Upper lobe of left lung (tissue), 6 donors: Measurements from ENCODE around the gene ATP10A. TPM values are rescaled to one million over a fixed set of nuclear protein-coding genes. Genes with fewer than 3 reads are reported as not detected.

Experiments used
- ATAC-seq, 2 donors: fragments of 200-7000 bp; cut with Tn5 transposase; one replicate each; pipeline ENCODE4 v1.9.1; 2022; ENCODE audit warnings: mild to moderate bottlenecking in 2 of 2, moderate library complexity in 2 of 2; ENCODE audit not compliant: low FRiP score in 2 of 2
- DNase-seq, 2 donors: peaks; one replicate each; pipeline ENCODE4 v3.0.0-alpha.2; 2019 to 2020
- H3K27ac ChIP-seq, 4 donors: fragments of 200-600 bp; sonication (generic); one replicate each; pipeline ENCODE4 v1.5.1; 2016 to 2019
- H3K27me3 ChIP-seq, 4 donors: fragments of 200-600 bp; sonication (generic); one replicate each; pipeline ENCODE4 v1.5.1; 2017 to 2019
- H3K36me3 ChIP-seq, 4 donors: fragments of 200-600 bp; sonication (generic); one replicate each; pipeline ENCODE4 v1.5.1; 2016 to 2019
- H3K4me1 ChIP-seq, 4 donors: fragments of 200-600 bp; sonication (generic); one replicate each; pipeline ENCODE4 v1.5.1; 2018 to 2019
- H3K4me3 ChIP-seq, 4 donors: fragments of 200-600 bp; sonication (generic); one replicate each; pipeline ENCODE4 v1.5.1; 2017 to 2019; ENCODE audit warnings: mild to moderate bottlenecking in 2 of 4, moderate library complexity in 1 of 4
- H3K9me3 ChIP-seq, 4 donors: fragments of 200-600 bp; sonication (generic); one replicate each; pipeline ENCODE4 v1.5.1; 2018 to 2019
- CTCF ChIP-seq, 6 experiments: fragments of 450-650 bp in 4 of 6; fragments of 200-600 bp in 2 of 6; sonication (generic) in 2 of 6; IDR thresholded peaks; one replicate each; pipeline ENCODE4 v1.5.1; 2016 to 2019; ENCODE audit warnings: antibody characterized with exemption in 6 of 6
- EP300 ChIP-seq, 4 donors: sonication (generic); formaldehyde crosslinking; IDR thresholded peaks; one replicate each; pipeline ENCODE4 v1.5.1; 2017; ENCODE audit warnings: antibody characterized with exemption in 4 of 4, control low read depth in 2 of 4
- POLR2A ChIP-seq, 4 donors: fragments of 450-650 bp; IDR thresholded peaks; one replicate each; pipeline ENCODE4 v1.5.1; 2016 to 2017; ENCODE audit warnings: antibody characterized with exemption in 4 of 4, mild to moderate bottlenecking in 2 of 4
- POLR2AphosphoS5 ChIP-seq, 2 donors: sonication (generic); formaldehyde crosslinking; IDR thresholded peaks; one replicate each; pipeline ENCODE4 v1.5.1; 2017; ENCODE audit warnings: antibody characterized with exemption in 2 of 2
- WGBS, 2 donors: methylation state at CpG; one replicate each; pipeline ENCODE4 v1.1.5; 2017 to 2018; 5-methylcytosine and 5-hydroxymethylcytosine counted together
- total RNA-seq, 6 donors: library from RNA; depleted of rRNA in 4 of 6; stranded (reverse); fragments of >200 nt in 4 of 6; gene quantifications; one replicate each; pipeline versions ENCODE4 v1.1.0 to v1.2.1, GENCODE V29; 2016 to 2021
- donor health status: DM: no; HTN: no; CAD: no; lungs with moderate emphysema.
- donor health status: DM: no; HTN: yes; CAD: no; lungs with severe emphysema.

The ATP10A gene
- total RNA-seq, 6 donors from 2014 or later, result 17.8 to 62.4 (median 32.3) TPM

- no peak overlapping the region for H3K27ac ChIP-seq
These were observed 176.3 kb downstream of the ATP10A start for GRCh38 chr15:25686780-25687179.

GRCh38 chr15:25684521-25685431, 178.4 kb downstream of the ATP10A start:
- whole genome bisulfite sequencing, 2 donors, result 82 to 83% methylated on average over 8 to 13 of the region's 13 CpGs
- no peaks in the 10 kb centered on the region for H3K27me3 ChIP-seq
- no peaks in the 10 kb centered on the region for H3K4me1 ChIP-seq
- ATAC-seq (peak in 1 of 2 donors; percentile 82), DNase-seq (no peak)
- no peak overlapping the region for H3K4me3 ChIP-seq
- peaks cover 0 to 6% (median 1%) of the 10 kb centered on the region in 4 donors for H3K36me3 ChIP-seq
- H3K9me3 ChIP-seq, result no peaks in the 10 kb centered on the region
- peak in 1 of 2 donors; percentile 6 for TF ChIP-seq POLR2AphosphoS5 (IDR thresholded peaks at IDR 0.05)
- TF ChIP-seq POLR2A (IDR thresholded peaks at IDR 0.05), result no peak
- H3K27ac ChIP-seq, result peak overlapping the region in 1 of 4 donors; percentile 10

More at GRCh38 chr15:25686780-25687179, 176.3 kb downstream of the ATP10A start:
- no peak for TF ChIP-seq POLR2A (IDR thresholded peaks at IDR 0.05)
- no peak for TF ChIP-seq CTCF (IDR thresholded peaks at IDR 0.05)
- TF ChIP-seq POLR2AphosphoS5 (IDR thresholded peaks at IDR 0.05), result no peak
- no peak for TF ChIP-seq EP300 (IDR thresholded peaks at IDR 0.05)
- no peaks in the 10 kb centered on the region for H3K4me1 ChIP-seq
- H3K9me3 ChIP-seq, result no peaks in the 10 kb centered on the region
- no peak for ATAC-seq
- peaks cover 0 to 4% (median 0%) of the 10 kb centered on the region in 4 donors for H3K36me3 ChIP-seq
- WGBS, 2 donors, result no CpG with 5 or more reads among the region's 6 CpGs
- no peaks in the 10 kb centered on the region for H3K27me3 ChIP-seq
- no peak for DNase-seq
- no peak overlapping the region for H3K4me3 ChIP-seq

GRCh38 chr15:25683911-25684310, 179.2 kb downstream of the ATP10A start:
- Histone ChIP-seq H3K4me3 (no peak overlapping the region), H3K4me1 (no peaks in the 10 kb centered on the region), H3K27me3 (no peaks in the 10 kb centered on the region), H3K27ac (peak overlapping the region in 1 of 4 donors; percentile 10), H3K9me3 (no peaks in the 10 kb centered on the region), H3K36me3 (peaks cover 0 to 10% (median 4%) of the 10 kb centered on the region in 4 donors)
- ATAC-seq, result no peak
- TF ChIP-seq EP300 (IDR thresholded peaks at IDR 0.05), result no peak
- no peak for DNase-seq
- 85 to 100% methylated on average over 1 to 3 of the region's 3 CpGs for WGBS, 2 donors

DNA sequence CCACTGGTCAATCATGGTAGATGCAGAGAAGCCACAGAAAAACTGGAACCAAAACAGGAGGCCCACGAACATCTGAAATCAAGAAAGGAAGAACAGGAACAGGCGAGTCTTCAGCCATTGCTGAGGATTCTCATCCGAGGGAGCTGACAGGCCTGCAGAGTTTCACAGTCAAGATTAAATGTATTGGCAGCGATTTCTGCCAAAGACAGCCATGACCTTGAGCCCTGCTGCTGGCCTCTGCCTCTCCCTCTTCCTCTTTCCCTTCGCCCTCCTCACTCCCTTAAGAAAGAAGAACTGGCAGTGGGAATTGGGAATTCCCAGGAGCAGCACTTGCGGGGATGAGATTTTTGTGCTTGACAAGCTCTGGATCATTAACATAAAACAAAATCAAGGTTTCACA, 179.7 kb downstream of the ATP10A start:
- ATAC-seq (no peak), DNase-seq (no peak)
- WGBS, 2 donors, result 70 to 87% methylated on average over 6 of the region's 6 CpGs
- H3K4me1 ChIP-seq, result no peaks in the 10 kb centered on the region
- H3K27ac ChIP-seq, result no peak overlapping the region
- H3K36me3 ChIP-seq, result peaks cover 0 to 10% (median 4%) of the 10 kb centered on the region in 4 donors
- H3K27me3 ChIP-seq, result no peaks in the 10 kb centered on the region
- H3K4me3 ChIP-seq, result no peak overlapping the region
- TF ChIP-seq CTCF (IDR thresholded peaks at IDR 0.05) (no peak), POLR2A (IDR thresholded peaks at IDR 0.05) (no peak), EP300 (IDR thresholded peaks at IDR 0.05) (no peak), POLR2AphosphoS5 (IDR thresholded peaks at IDR 0.05) (no peak)
- H3K9me3 ChIP-seq, result no peaks in the 10 kb centered on the region

DNA sequence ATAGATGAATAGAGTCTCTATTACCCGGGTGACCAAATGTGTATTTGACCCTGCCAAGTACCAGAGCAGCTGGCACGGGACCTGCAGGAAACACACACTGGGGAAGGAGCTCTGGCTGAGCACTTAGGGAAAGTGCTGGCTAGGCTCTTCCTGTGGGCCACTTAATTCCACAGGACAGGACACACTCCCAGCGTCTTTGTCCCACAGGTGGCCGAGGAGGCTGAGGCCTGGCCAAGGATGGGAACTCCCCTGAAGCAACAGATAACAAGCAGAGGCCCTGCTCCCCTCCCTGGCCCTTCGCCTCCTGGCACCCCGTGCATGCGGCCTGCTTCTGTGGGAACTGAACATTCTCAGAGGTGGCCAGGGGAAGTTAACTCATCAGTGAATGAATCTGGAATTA, 180.8 kb downstream of the ATP10A start:
- 56 to 64% methylated on average over 7 of the region's 7 CpGs for WGBS, 2 donors
- no peak for ATAC-seq

More for the DNA sequence above, 180.8 kb downstream of the ATP10A start:
- H3K36me3 ChIP-seq, result peaks cover 0 to 13% (median 4%) of the 10 kb centered on the region in 4 donors
- no peak for DNase-seq
- no peak overlapping the region for H3K4me3 ChIP-seq
- no peaks in the 10 kb centered on the region for H3K4me1 ChIP-seq
- no peaks in the 10 kb centered on the region for H3K9me3 ChIP-seq
- no peak overlapping the region for H3K27ac ChIP-seq
- H3K27me3 ChIP-seq, result no peaks in the 10 kb centered on the region
- no peak for TF ChIP-seq POLR2A (IDR thresholded peaks at IDR 0.05)
- no peak for TF ChIP-seq EP300 (IDR thresholded peaks at IDR 0.05)
- TF ChIP-seq POLR2AphosphoS5 (IDR thresholded peaks at IDR 0.05), result no peak
- TF ChIP-seq CTCF (IDR thresholded peaks at IDR 0.05), result no peak
